Vagina (tissue), 2 donors: ENCODE results near the gene SERP2. TPM values are rescaled to one million over a fixed set of nuclear protein-coding genes. Genes with fewer than 3 reads are reported as not detected.

Experiments
- DNase-seq, 2 donors: peaks; one replicate each; pipeline ENCODE4 v3.0.0-alpha.2; 2017; ENCODE audit errors: extremely low spot score in 2 of 2
- H3K27ac ChIP-seq: fragments of 200-600 bp; sonication (generic); one replicate; pipeline ENCODE4 v1.5.1; 2019
- H3K27me3 ChIP-seq: fragments of 200-600 bp; sonication (generic); one replicate; pipeline ENCODE4 v1.5.1; 2019
- H3K36me3 ChIP-seq, 2 donors: fragments of 200-600 bp; sonication (generic); one replicate each; pipeline ENCODE4 v1.5.1; 2017 to 2019
- H3K4me1 ChIP-seq: fragments of 200-600 bp; sonication (generic); one replicate; pipeline ENCODE4 v1.5.1; 2019
- H3K4me3 ChIP-seq, 2 donors: fragments of 200-600 bp; sonication (generic); 1 replicate in 1 of 2; 2 replicates in 1 of 2; pipeline ENCODE4 v1.5.1; 2016 to 2019
- H3K9me3 ChIP-seq: fragments of 200-600 bp; sonication (generic); one replicate; pipeline ENCODE4 v1.5.1; 2019
- POLR2A ChIP-seq, 2 donors: fragments of 450-650 bp; IDR thresholded peaks; one replicate each; pipeline ENCODE4 v1.6.1; 2017; ENCODE audit warnings: antibody characterized with exemption in 2 of 2, mild to moderate bottlenecking in 2 of 2, moderate library complexity in 2 of 2
- POLR2AphosphoS5 ChIP-seq, 2 donors: sonication (generic); formaldehyde crosslinking; IDR thresholded peaks; one replicate each; pipeline ENCODE4 v1.9.0; 2017; ENCODE audit warnings: antibody characterized with exemption in 2 of 2, mild to moderate bottlenecking in 2 of 2, low read depth in 1 of 2; ENCODE audit not compliant: insufficient read depth in 1 of 2
- intact Hi-C: fragments of 100-400 bp; cut with DNase I; formaldehyde crosslinking; loops from one replicate; pipeline ENCODE4 v1.15.1; 2023
- total RNA-seq: library from RNA; depleted of rRNA; stranded (reverse); fragments of >200 nt; gene quantifications from one replicate; pipeline ENCODE4 v1.2.3, GENCODE V29; 2016
- TF ChIP-seq, protein P1 (sequence below), 3 experiments: fragments of 450-650 bp in 2 of 3; fragments of 200-600 bp in 1 of 3; sonication (generic) in 1 of 3; IDR thresholded peaks; one replicate each; pipeline ENCODE4 v1.5.1; 2017 to 2019; ENCODE audit warnings: antibody characterized with exemption in 3 of 3, mild to moderate bottlenecking in 2 of 3, moderate library complexity in 2 of 3

The SERP2 gene
- total RNA-seq, 1 donor from 2014 or later = 13.8 TPM

DNA sequence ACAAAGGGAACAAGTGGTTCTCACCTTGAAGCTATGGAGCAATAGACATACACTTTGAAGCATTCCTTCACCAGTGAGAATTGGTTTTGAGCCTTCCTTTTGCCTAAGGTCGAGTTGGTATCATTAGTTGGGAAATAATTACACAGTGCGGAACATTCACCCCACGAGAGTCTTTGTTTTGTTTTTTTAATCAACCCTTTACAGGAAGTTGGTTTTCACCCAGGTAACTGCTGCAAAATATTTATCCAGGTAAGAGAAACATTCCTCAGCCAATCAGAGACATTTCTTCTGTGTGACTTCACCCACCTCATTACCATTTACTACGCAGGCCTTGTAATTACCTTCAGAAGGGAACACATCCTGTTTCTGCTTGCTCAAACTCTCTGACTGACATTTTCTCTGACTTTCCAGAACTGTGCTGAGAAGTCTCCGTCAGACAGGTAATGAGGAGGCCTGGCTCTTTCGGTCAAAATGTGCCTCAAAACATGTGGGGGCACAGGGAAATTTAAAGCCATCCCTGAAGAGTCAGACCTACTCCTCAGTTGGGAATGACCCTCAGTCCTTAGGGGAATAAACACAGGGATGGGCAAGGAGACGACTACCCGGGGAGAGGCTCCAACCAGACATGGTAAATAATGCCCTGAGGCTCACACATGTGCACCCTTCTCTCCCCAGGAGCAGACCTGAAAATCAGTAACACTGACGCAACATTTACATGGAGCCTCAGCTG is 22.7 kb upstream of the SERP2 start:
- no peak overlapping the region for H3K4me3 ChIP-seq
- intact Hi-C loops = no loop called here
- H3K27me3 ChIP-seq = no peaks in the 10 kb centered on the region
- H3K9me3 ChIP-seq = no peaks in the 10 kb centered on the region
- H3K27ac ChIP-seq = no peak overlapping the region
- no peak for DNase-seq
- no peaks in the 10 kb centered on the region for H3K4me1 ChIP-seq
- TF ChIP-seq POLR2A (IDR thresholded peaks at IDR 0.05) = no peak
- TF ChIP-seq, protein P1, sequence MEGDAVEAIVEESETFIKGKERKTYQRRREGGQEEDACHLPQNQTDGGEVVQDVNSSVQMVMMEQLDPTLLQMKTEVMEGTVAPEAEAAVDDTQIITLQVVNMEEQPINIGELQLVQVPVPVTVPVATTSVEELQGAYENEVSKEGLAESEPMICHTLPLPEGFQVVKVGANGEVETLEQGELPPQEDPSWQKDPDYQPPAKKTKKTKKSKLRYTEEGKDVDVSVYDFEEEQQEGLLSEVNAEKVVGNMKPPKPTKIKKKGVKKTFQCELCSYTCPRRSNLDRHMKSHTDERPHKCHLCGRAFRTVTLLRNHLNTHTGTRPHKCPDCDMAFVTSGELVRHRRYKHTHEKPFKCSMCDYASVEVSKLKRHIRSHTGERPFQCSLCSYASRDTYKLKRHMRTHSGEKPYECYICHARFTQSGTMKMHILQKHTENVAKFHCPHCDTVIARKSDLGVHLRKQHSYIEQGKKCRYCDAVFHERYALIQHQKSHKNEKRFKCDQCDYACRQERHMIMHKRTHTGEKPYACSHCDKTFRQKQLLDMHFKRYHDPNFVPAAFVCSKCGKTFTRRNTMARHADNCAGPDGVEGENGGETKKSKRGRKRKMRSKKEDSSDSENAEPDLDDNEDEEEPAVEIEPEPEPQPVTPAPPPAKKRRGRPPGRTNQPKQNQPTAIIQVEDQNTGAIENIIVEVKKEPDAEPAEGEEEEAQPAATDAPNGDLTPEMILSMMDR (IDR thresholded peaks at IDR 0.05) = no peak
- H3K36me3 ChIP-seq = no peaks in the 10 kb centered on the region

DNA sequence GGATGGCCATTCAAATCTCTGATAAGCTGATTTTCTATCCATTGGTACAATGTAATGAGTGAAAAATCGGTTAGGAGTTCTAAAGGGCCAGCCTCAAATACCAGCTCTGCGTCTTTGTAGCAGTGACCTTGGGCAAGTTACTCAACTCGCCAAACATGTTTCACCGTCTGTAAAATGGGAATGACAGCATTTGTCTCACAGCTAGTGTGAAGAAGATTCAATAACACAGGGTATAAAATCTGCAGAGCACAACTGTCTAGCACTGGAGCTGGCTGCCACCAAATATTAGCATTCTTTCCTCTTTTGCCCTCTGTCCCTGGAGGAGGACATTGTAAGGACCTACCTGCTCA is 22.1 kb upstream of the SERP2 start:
- Histone ChIP-seq H3K4me3 (no peak overlapping the region), H3K4me1 (no peaks in the 10 kb centered on the region), H3K27me3 (no peaks in the 10 kb centered on the region), H3K9me3 (no peaks in the 10 kb centered on the region), H3K27ac (no peak overlapping the region), H3K36me3 (no peaks in the 10 kb centered on the region)
- TF ChIP-seq POLR2AphosphoS5 (IDR thresholded peaks at IDR 0.05; ENCODE audit: insufficient read depth in 1 of 2, low read depth in 1 of 2) = no peak
- no peak for TF ChIP-seq POLR2A (IDR thresholded peaks at IDR 0.05)
- TF ChIP-seq, protein P1 (IDR thresholded peaks at IDR 0.05) = no peak
- intact Hi-C loops = no loop called here
- no peak for DNase-seq

DNA sequence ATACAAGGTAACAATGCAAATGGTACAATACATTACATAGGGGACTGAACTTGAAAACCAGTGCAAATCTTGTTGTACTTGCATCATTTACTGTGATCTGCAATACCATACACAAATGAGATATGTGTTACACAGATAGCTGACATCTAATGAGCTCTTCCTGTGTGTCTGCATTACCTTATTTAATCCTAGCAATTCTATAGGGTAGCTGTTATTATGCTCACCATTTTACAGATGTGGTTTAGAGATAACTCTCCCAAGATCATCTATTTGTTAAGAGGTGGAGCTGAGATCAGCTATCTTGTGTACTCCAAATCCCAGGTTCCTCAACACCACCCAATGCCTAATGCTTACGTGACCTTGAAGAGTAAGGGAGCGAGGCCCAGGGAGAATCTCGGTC is 21.4 kb upstream of the SERP2 start:
- Histone ChIP-seq H3K9me3 (no peaks in the 10 kb centered on the region), H3K4me1 (no peaks in the 10 kb centered on the region), H3K36me3 (no peaks in the 10 kb centered on the region), H3K27me3 (no peaks in the 10 kb centered on the region), H3K4me3 (no peak overlapping the region), H3K27ac (no peak overlapping the region)
- TF ChIP-seq POLR2A (IDR thresholded peaks at IDR 0.05) (no peak), POLR2AphosphoS5 (IDR thresholded peaks at IDR 0.05; ENCODE audit: insufficient read depth in 1 of 2, low read depth in 1 of 2) (no peak)
- TF ChIP-seq, protein P1 (IDR thresholded peaks at IDR 0.05) = no peak
- DNase-seq = no peak
- intact Hi-C loops = no loop called here

DNA sequence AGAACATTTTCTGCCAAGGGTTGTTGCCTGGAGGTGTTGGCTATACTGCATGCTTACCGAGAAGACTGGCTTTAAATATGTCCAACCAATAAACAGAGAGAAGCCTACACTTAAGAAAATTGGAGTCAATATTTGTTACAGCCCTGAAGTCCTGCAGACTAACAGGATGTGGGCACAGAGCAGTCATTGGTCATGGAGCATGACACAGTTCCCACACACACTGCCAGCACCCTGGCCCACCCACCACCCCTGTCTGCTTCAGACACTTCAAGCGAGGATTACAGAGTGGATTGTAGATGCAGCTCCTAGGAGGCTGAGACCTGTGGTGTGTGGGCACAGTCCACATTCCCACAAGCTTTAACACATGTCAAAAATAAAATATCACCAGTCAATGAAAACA is 21.0 kb upstream of the SERP2 start:
- TF ChIP-seq POLR2A (IDR thresholded peaks at IDR 0.05) (no peak), POLR2AphosphoS5 (IDR thresholded peaks at IDR 0.05; ENCODE audit: insufficient read depth in 1 of 2, low read depth in 1 of 2) (no peak)
- TF ChIP-seq, protein P1 (IDR thresholded peaks at IDR 0.05) = no peak
- Histone ChIP-seq H3K4me3 (no peak overlapping the region), H3K27me3 (no peaks in the 10 kb centered on the region), H3K27ac (no peak overlapping the region), H3K9me3 (no peaks in the 10 kb centered on the region), H3K4me1 (no peaks in the 10 kb centered on the region), H3K36me3 (no peaks in the 10 kb centered on the region)
- no peak for DNase-seq
- intact Hi-C loops = no loop called here

DNA sequence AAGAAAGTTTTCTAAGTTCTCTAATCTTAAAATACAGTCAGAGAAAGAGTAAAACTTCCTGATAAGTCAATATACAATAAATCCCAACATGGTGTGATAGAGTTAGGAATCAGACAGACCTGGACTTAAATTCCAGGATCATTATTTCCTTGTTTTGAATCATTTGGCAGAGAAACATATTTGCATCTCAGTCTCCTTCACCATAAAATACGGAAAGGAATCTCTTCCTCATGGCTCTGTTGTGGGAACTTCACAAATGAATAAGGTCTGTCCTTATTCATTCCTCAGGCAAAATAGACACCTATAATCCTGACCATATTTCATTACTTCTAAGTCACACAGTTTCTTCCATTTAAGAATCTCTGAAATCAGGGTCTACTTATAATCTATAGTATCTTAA is 19.3 kb upstream of the SERP2 start:
- Histone ChIP-seq H3K36me3 (no peaks in the 10 kb centered on the region), H3K4me1 (no peaks in the 10 kb centered on the region), H3K27ac (no peak overlapping the region), H3K9me3 (no peaks in the 10 kb centered on the region), H3K27me3 (no peaks in the 10 kb centered on the region), H3K4me3 (no peak overlapping the region)
- intact Hi-C loops = no loop called here
- TF ChIP-seq, protein P1 (IDR thresholded peaks at IDR 0.05) = no peak
- TF ChIP-seq POLR2AphosphoS5 (IDR thresholded peaks at IDR 0.05; ENCODE audit: insufficient read depth in 1 of 2, low read depth in 1 of 2) = no peak
- no peak for TF ChIP-seq POLR2A (IDR thresholded peaks at IDR 0.05)
- no peak for DNase-seq
